ENCODE measurements around the gene SCARB1. TPM values are rescaled to one million over a fixed set of nuclear protein-coding genes. Genes with fewer than 3 reads are reported as not detected.

Gene SCARB1
- total and polyA plus RNA-seq, 2 of the 13 experiments (the other 11 are each of a cell fraction or from before 2014, with no cell fraction given), result 63.4 to 160 TPM

DNA sequence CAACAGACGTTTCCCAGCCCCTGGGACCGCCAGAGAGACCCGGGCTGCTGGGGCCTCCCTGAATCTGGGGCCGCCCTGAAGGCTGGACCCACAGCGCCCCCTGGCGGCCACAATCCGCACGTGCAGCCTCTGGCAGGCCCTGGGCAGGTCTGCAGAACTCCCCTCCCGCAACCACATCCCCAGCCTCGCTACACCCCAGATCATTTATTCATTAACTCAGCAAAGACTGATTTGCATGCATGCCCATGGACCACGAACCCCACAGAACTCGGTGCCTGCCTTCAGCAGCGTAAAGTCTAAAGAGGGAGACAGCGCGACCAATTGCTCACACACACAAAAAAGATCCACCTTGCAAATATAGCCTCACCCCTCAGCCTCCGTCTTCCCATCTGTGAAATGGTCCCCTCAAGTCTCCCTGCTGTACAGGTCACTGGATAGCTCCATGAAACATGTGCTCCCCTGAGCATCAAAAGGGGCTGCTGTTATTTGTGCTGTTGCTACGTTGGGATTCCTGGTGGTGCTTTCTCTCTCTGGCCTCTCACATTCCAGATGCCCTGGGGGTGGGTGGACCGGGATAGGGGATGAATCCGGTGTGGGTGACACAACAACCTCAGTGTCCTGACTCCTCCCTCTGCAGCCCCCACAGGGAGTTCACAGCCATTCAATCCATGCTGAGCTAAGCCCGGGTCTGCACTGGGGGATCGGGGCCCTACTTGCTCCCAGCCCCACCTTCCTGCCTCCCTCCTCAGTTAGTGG, 96.4 kb downstream of the SCARB1 start (continued):
- TF ChIP-seq, protein P1, sequence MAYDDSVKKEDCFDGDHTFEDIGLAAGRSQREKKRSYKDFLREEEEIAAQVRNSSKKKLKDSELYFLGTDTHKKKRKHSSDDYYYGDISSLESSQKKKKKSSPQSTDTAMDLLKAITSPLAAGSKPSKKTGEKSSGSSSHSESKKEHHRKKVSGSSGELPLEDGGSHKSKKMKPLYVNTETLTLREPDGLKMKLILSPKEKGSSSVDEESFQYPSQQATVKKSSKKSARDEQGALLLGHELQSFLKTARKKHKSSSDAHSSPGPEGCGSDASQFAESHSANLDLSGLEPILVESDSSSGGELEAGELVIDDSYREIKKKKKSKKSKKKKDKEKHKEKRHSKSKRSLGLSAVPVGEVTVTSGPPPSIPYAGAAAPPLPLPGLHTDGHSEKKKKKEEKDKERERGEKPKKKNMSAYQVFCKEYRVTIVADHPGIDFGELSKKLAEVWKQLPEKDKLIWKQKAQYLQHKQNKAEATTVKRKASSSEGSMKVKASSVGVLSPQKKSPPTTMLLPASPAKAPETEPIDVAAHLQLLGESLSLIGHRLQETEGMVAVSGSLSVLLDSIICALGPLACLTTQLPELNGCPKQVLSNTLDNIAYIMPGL (CRISPR knock-in tag; IDR thresholded peaks at IDR 0.05; ENCODE audit: borderline replicate concordance in 1 of 2, low read depth in 1 of 2), result peak; percentile 23 to 35; a peak in 1 of 4 replicates
- no peak for TF ChIP-seq AHR (CRISPR knock-in tag; IDR thresholded peaks at IDR 0.05)
- TF ChIP-seq ZNF891 (CRISPR knock-in tag; IDR thresholded peaks at IDR 0.05), result no peak
- TF ChIP-seq ZNF749 (CRISPR knock-in tag; IDR thresholded peaks at IDR 0.05; ENCODE audit: borderline replicate concordance), result no peak
- TF ChIP-seq, protein P2, sequence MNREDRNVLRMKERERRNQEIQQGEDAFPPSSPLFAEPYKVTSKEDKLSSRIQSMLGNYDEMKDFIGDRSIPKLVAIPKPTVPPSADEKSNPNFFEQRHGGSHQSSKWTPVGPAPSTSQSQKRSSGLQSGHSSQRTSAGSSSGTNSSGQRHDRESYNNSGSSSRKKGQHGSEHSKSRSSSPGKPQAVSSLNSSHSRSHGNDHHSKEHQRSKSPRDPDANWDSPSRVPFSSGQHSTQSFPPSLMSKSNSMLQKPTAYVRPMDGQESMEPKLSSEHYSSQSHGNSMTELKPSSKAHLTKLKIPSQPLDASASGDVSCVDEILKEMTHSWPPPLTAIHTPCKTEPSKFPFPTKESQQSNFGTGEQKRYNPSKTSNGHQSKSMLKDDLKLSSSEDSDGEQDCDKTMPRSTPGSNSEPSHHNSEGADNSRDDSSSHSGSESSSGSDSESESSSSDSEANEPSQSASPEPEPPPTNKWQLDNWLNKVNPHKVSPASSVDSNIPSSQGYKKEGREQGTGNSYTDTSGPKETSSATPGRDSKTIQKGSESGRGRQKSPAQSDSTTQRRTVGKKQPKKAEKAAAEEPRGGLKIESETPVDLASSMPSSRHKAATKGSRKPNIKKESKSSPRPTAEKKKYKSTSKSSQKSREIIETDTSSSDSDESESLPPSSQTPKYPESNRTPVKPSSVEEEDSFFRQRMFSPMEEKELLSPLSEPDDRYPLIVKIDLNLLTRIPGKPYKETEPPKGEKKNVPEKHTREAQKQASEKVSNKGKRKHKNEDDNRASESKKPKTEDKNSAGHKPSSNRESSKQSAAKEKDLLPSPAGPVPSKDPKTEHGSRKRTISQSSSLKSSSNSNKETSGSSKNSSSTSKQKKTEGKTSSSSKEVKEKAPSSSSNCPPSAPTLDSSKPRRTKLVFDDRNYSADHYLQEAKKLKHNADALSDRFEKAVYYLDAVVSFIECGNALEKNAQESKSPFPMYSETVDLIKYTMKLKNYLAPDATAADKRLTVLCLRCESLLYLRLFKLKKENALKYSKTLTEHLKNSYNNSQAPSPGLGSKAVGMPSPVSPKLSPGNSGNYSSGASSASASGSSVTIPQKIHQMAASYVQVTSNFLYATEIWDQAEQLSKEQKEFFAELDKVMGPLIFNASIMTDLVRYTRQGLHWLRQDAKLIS (CRISPR knock-in tag; IDR thresholded peaks at IDR 0.05), result no peak
- no peak for TF ChIP-seq ZNF253 (CRISPR knock-in tag; IDR thresholded peaks at IDR 0.05; ENCODE audit: borderline replicate concordance)
- TF ChIP-seq ZEB1 (IDR thresholded peaks at IDR 0.05; ENCODE audit: insufficient replicate concordance, low read depth), result no peak
- TF ChIP-seq ZKSCAN8 (CRISPR knock-in tag; IDR thresholded peaks at IDR 0.05; ENCODE audit: borderline replicate concordance), result no peak
- no peak for TF ChIP-seq DNMT1 (CRISPR knock-in tag; IDR thresholded peaks at IDR 0.05)
- no peak for TF ChIP-seq ARNTL (CRISPR knock-in tag; IDR thresholded peaks at IDR 0.05)
- no peak for TF ChIP-seq ELF1 (CRISPR knock-in tag; IDR thresholded peaks at IDR 0.05)
- TF ChIP-seq ZNF501 (CRISPR knock-in tag; IDR thresholded peaks at IDR 0.05), result peak; percentile 59
- TF ChIP-seq ZNF333 (CRISPR knock-in tag; IDR thresholded peaks at IDR 0.05; ENCODE audit: borderline replicate concordance), result no peak
- TF ChIP-seq FOXK2 (IDR thresholded peaks at IDR 0.05), result no peak
- TF ChIP-seq BHLHE40 (IDR thresholded peaks at IDR 0.05; ENCODE audit: low read length), result peak; percentile 43; the same call in 1 of the 2 replicates
- no peak for TF ChIP-seq SNRNP70 (IDR thresholded peaks at IDR 0.05; ENCODE audit: low read depth, low read length)
- no peak for TF ChIP-seq REXO4 (CRISPR knock-in tag; IDR thresholded peaks at IDR 0.05; ENCODE audit: borderline replicate concordance)
- TF ChIP-seq EED (CRISPR knock-in tag; IDR thresholded peaks at IDR 0.05), result no peak
- TF ChIP-seq, protein P3, sequence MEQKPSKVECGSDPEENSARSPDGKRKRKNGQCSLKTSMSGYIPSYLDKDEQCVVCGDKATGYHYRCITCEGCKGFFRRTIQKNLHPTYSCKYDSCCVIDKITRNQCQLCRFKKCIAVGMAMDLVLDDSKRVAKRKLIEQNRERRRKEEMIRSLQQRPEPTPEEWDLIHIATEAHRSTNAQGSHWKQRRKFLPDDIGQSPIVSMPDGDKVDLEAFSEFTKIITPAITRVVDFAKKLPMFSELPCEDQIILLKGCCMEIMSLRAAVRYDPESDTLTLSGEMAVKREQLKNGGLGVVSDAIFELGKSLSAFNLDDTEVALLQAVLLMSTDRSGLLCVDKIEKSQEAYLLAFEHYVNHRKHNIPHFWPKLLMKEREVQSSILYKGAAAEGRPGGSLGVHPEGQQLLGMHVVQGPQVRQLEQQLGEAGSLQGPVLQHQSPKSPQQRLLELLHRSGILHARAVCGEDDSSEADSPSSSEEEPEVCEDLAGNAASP (CRISPR knock-in tag; IDR thresholded peaks at IDR 0.05; ENCODE audit: borderline replicate concordance), result no peak
- TF ChIP-seq ZBTB2 (CRISPR knock-in tag; IDR thresholded peaks at IDR 0.05; ENCODE audit: low read depth), result no peak
- TF ChIP-seq ZBTB20 (CRISPR knock-in tag; IDR thresholded peaks at IDR 0.05; ENCODE audit: borderline replicate concordance, low read depth), result 0 out of 2 replicates have a peak, but pooled peaks have one; percentile 24
- TF ChIP-seq NFYC (CRISPR knock-in tag; IDR thresholded peaks at IDR 0.05), result no peak
